ENCODE data around the gene RRP15.
A peak's percentile ranks its signal among the peaks of the same experiment; 100 is the strongest.

Gene RRP15

GRCh38 chr1:218284917-218285635 lies at the start of gene RRP15:
Gene RRP15 (plus strand): TSS chr1:218285293. CDS start chr1:218285317, 24 bp downstream.
- DNase-seq (ENCODE audit: low read depth): peak; percentile 77

- DNase-seq (ENCODE audit: low read depth): no peak
These were observed 42.9 kb upstream of the RRP15 start for GRCh38 chr1:218242171-218242570.

GRCh38 chr1:218247339-218247738 lies 37.8 kb upstream of the RRP15 start:
- no peak for DNase-seq (ENCODE audit: low read depth)

GRCh38 chr1:218249338-218250140 lies 35.6 kb upstream of the RRP15 start:
- DNase-seq (ENCODE audit: low read depth): no peak

GRCh38 chr1:218250492-218250891 lies 34.6 kb upstream of the RRP15 start:
- DNase-seq (ENCODE audit: low read depth): no peak

GRCh38 chr1:218254296-218254946 lies 30.7 kb upstream of the RRP15 start:
- no peak for DNase-seq (ENCODE audit: low read depth)

- DNase-seq (ENCODE audit: low read depth): no peak
These were observed 30.0 kb upstream of the RRP15 start for GRCh38 chr1:218255090-218255489.

- DNase-seq (ENCODE audit: low read depth): no peak
These were observed 27.7 kb upstream of the RRP15 start for GRCh38 chr1:218257371-218257770.

GRCh38 chr1:218257971-218258370 lies 27.1 kb upstream of the RRP15 start:
- no peak for DNase-seq (ENCODE audit: low read depth)

GRCh38 chr1:218259339-218259738 lies 25.8 kb upstream of the RRP15 start:
- DNase-seq (ENCODE audit: low read depth): no peak

GRCh38 chr1:218259800-218260199 lies 25.3 kb upstream of the RRP15 start:
- DNase-seq (ENCODE audit: low read depth): no peak

GRCh38 chr1:218262259-218262658 lies 22.8 kb upstream of the RRP15 start:
- DNase-seq (ENCODE audit: low read depth): no peak

GRCh38 chr1:218266356-218266755 lies 18.7 kb upstream of the RRP15 start:
- peak; percentile 24 for DNase-seq (ENCODE audit: low read depth)

GRCh38 chr1:218272366-218272765 lies 12.7 kb upstream of the RRP15 start:
- DNase-seq (ENCODE audit: low read depth): no peak

GRCh38 chr1:218273762-218274479 lies 11.2 kb upstream of the RRP15 start:
- no peak for DNase-seq (ENCODE audit: low read depth)

- no peak for DNase-seq (ENCODE audit: low read depth)
These were observed 10.6 kb upstream of the RRP15 start for GRCh38 chr1:218274511-218274910.

GRCh38 chr1:218275823-218276222 lies 9.3 kb upstream of the RRP15 start:
- no peak for DNase-seq (ENCODE audit: low read depth)

GRCh38 chr1:218281285-218281684 lies 3.8 kb upstream of the RRP15 start:
- DNase-seq (ENCODE audit: low read depth): no peak

GRCh38 chr1:218284377-218284916 lies 646 bp upstream of the RRP15 start:
- DNase-seq (ENCODE audit: low read depth): no peak

GRCh38 chr1:218292515-218292914 lies 7.4 kb downstream of the RRP15 start:
- no peak for DNase-seq (ENCODE audit: low read depth)

GRCh38 chr1:218294546-218294945 lies 9.5 kb downstream of the RRP15 start:
- DNase-seq (ENCODE audit: low read depth): peak; percentile 33

- no peak for DNase-seq (ENCODE audit: low read depth)
These were observed 11.1 kb downstream of the RRP15 start for GRCh38 chr1:218296162-218296561.

Data from stromal cell of bone marrow (primary cell).